Liver (tissue), 9 donors: Measurements from ENCODE around the gene BIN1. TPM values are rescaled to one million over a fixed set of nuclear protein-coding genes. Genes with fewer than 3 reads are reported as not detected.

Experiments used
- DNase-seq: peaks from one replicate; pipeline ENCODE4 v3.0.0-alpha.2; 2017; ENCODE audit warnings: low spot score
- H3K27ac ChIP-seq, 2 donors: one replicate each; pipeline ENCODE4 v1.7.0; 2013; ENCODE audit warnings: inconsistent platforms in 2 of 2, low read length in 2 of 2, control low read depth in 1 of 2, low read depth in 1 of 2, mild to moderate bottlenecking in 1 of 2
- H3K27me3 ChIP-seq, 4 donors: one replicate each; pipeline versions ENCODE4 v1.6.1 to v1.7.0; 2013; ENCODE audit warnings: low read length in 3 of 4, inconsistent platforms in 1 of 4, mild to moderate bottlenecking in 1 of 4, moderate library complexity in 1 of 4; ENCODE audit not compliant: control insufficient read depth in 4 of 4, insufficient read depth in 4 of 4
- H3K36me3 ChIP-seq, 4 donors: one replicate each; pipeline versions ENCODE4 v1.6.1 to v1.7.0; 2013; ENCODE audit warnings: low read length in 3 of 4, mild to moderate bottlenecking in 3 of 4, low read depth in 1 of 4, moderate library complexity in 1 of 4; ENCODE audit not compliant: control insufficient read depth in 4 of 4, insufficient read depth in 3 of 4
- H3K4me1 ChIP-seq, 4 donors: one replicate each; pipeline versions ENCODE4 v1.6.1 to v1.7.0; 2013; ENCODE audit warnings: low read length in 3 of 4, mild to moderate bottlenecking in 3 of 4, moderate library complexity in 1 of 4; ENCODE audit not compliant: control insufficient read depth in 4 of 4, insufficient read depth in 4 of 4
- H3K4me3 ChIP-seq, 3 donors: one replicate each; pipeline versions ENCODE4 v1.6.1 to v1.7.0; 2013; ENCODE audit warnings: low read length in 3 of 3, control low read depth in 1 of 3, low read depth in 1 of 3, mild to moderate bottlenecking in 1 of 3
- H3K9ac ChIP-seq, 2 donors: one replicate each; pipeline ENCODE4 v1.7.0; 2013; ENCODE audit warnings: low read length in 2 of 2, mild to moderate bottlenecking in 2 of 2, moderate library complexity in 2 of 2, control low read depth in 1 of 2, low read depth in 1 of 2
- H3K9me3 ChIP-seq, 4 donors: one replicate each; pipeline versions ENCODE4 v1.6.1 to v1.7.0; 2013; ENCODE audit warnings: low read length in 3 of 4; ENCODE audit not compliant: control insufficient read depth in 4 of 4
- EGR1 ChIP-seq, 2 donors: IDR thresholded peaks; 2 replicates each; pipeline ENCODE4 v1.6.1; 2016 to 2018; ENCODE audit warnings: antibody characterized with exemption in 2 of 2, low read depth in 2 of 2
- FOXA1 ChIP-seq: IDR thresholded peaks from 2 replicates; pipeline ENCODE4 v1.6.1; 2016; ENCODE audit warnings: antibody characterized with exemption
- FOXA2 ChIP-seq: IDR thresholded peaks from 2 replicates; pipeline ENCODE4 v1.6.1; 2016; ENCODE audit warnings: antibody characterized with exemption
- GABPA ChIP-seq, 2 donors: IDR thresholded peaks in 1 of 2; conservative IDR thresholded peaks in 1 of 2; 2 replicates each; pipeline ENCODE4 v1.6.1; 2016; ENCODE audit warnings: antibody characterized with exemption in 2 of 2, mild to moderate bottlenecking in 1 of 2, moderate library complexity in 1 of 2
- HNF4A ChIP-seq, 2 donors: conservative IDR thresholded peaks; 2 replicates each; pipeline ENCODE4 v1.6.1; 2016; ENCODE audit warnings: antibody characterized with exemption in 2 of 2, mild to moderate bottlenecking in 2 of 2
- HNF4G ChIP-seq: IDR thresholded peaks from 2 replicates; pipeline ENCODE4 v1.6.1; 2016; ENCODE audit warnings: antibody characterized with exemption
- JUND ChIP-seq, 2 donors: IDR thresholded peaks; 2 replicates each; pipeline ENCODE4 v1.6.1; 2016; ENCODE audit warnings: antibody characterized with exemption in 2 of 2
- NR2F2 ChIP-seq: IDR thresholded peaks from 2 replicates; pipeline ENCODE4 v1.6.1; 2016; ENCODE audit warnings: antibody characterized with exemption
- RAD21 ChIP-seq, 2 donors: IDR thresholded peaks; 2 replicates each; pipeline ENCODE4 v1.6.1; 2016; ENCODE audit warnings: antibody characterized with exemption in 2 of 2, mild to moderate bottlenecking in 2 of 2
- RXRA ChIP-seq, 2 donors: IDR thresholded peaks; 2 replicates each; pipeline ENCODE4 v1.6.1; 2017 to 2018; ENCODE audit warnings: antibody characterized with exemption in 2 of 2, mild to moderate bottlenecking in 1 of 2
- SP1 ChIP-seq: IDR thresholded peaks from 2 replicates; pipeline ENCODE4 v1.6.1; 2018; ENCODE audit warnings: antibody characterized with exemption, mild to moderate bottlenecking
- TAF1 ChIP-seq: conservative IDR thresholded peaks from 2 replicates; pipeline ENCODE4 v1.6.1; 2016; ENCODE audit warnings: antibody characterized with exemption, mild to moderate bottlenecking
- YY1 ChIP-seq: IDR thresholded peaks from 2 replicates; pipeline ENCODE4 v1.6.1; 2016; ENCODE audit warnings: antibody characterized with exemption, mild to moderate bottlenecking
- WGBS: extraction: QIAGEN DNeasy Blood & Tissue Kit; methylation state at CpG from one replicate; pipeline ENCODE4 v1.1.7; 2013; 5-methylcytosine and 5-hydroxymethylcytosine counted together
- polyA plus RNA-seq, 2 donors: library from polyadenylated mRNA; stranded (reverse) in 1 of 2; unstranded in 1 of 2; fragments of 200-250 nt in 1 of 2; fragments of >200 nt in 1 of 2; fragmentation: Nextera tagmentation in 1 of 2; extraction: Ambion mirVana in 1 of 2; gene quantifications; one replicate each; pipeline versions ENCODE4 v1.2.1 to v1.2.3, GENCODE V29; 2013 to 2015
- total RNA-seq, 2 donors: library from RNA; depleted of rRNA; stranded (reverse); fragments of >200 nt; gene quantifications; one replicate each; pipeline ENCODE4 v1.2.3, GENCODE V29; 2014
- TF ChIP-seq, protein P1 (sequence below): IDR thresholded peaks from 2 replicates; pipeline ENCODE4 v1.6.1; 2016; ENCODE audit warnings: antibody characterized with exemption, mild to moderate bottlenecking
- TF ChIP-seq, protein P2 (sequence below): IDR thresholded peaks from 2 replicates; pipeline ENCODE4 v1.6.1; 2016; ENCODE audit warnings: antibody characterized with exemption
- TF ChIP-seq, protein P3 (sequence below): IDR thresholded peaks from 2 replicates; pipeline ENCODE4 v1.6.1; 2016; ENCODE audit warnings: antibody characterized with exemption
- TF ChIP-seq, protein P4 (sequence below): fragments of 150-350 bp; IDR thresholded peaks from 2 replicates; pipeline ENCODE4 v1.5.1; 2017; ENCODE audit warnings: improper control_type of control experiment, low read depth, low read length; ENCODE audit not compliant: missing input control
- TF ChIP-seq, protein P5 (sequence below): IDR thresholded peaks from 2 replicates; pipeline ENCODE4 v1.6.1; 2016; ENCODE audit warnings: antibody characterized with exemption
- donor health status: healthy.
- donor health status: healthy.
- donor health status: healthy.
- donor health status: healthy.
- donor health status: healthy.

The BIN1 gene
- total and polyA plus RNA-seq, 4 donors, result 13.3 to 21.5 (median 15.0) TPM

DNA sequence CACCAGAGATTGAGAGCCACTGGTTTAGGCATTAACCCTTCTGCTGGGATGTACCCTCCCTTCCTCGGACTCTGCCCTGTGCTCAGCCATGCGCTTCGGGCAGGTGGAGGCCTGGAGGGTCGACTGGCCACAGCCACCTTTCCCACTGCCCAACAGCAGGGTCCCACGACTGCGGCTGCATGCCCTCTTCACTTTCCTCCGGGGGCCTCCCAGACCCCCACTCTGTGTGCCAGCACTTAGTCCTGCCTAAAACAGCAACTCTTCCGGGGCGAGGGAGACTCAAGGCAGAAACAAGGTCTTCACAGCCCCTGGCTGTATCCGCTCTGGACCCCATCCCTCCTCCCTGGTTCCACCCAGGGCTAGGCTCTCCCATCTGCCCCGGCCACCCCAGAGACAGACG lies 31.3 kb upstream of the BIN1 start:
- 86% methylated on average over 12 of the region's 12 CpGs for WGBS
- Histone ChIP-seq H3K4me3 (no peak overlapping the region), H3K9me3 (no peaks in the 10 kb centered on the region), H3K9ac (no peak overlapping the region), H3K4me1 (no peaks in the 10 kb centered on the region), H3K27ac (no peak overlapping the region), H3K27me3 (no peaks in the 10 kb centered on the region), H3K36me3 (no peaks in the 10 kb centered on the region)
- TF ChIP-seq, protein P1, sequence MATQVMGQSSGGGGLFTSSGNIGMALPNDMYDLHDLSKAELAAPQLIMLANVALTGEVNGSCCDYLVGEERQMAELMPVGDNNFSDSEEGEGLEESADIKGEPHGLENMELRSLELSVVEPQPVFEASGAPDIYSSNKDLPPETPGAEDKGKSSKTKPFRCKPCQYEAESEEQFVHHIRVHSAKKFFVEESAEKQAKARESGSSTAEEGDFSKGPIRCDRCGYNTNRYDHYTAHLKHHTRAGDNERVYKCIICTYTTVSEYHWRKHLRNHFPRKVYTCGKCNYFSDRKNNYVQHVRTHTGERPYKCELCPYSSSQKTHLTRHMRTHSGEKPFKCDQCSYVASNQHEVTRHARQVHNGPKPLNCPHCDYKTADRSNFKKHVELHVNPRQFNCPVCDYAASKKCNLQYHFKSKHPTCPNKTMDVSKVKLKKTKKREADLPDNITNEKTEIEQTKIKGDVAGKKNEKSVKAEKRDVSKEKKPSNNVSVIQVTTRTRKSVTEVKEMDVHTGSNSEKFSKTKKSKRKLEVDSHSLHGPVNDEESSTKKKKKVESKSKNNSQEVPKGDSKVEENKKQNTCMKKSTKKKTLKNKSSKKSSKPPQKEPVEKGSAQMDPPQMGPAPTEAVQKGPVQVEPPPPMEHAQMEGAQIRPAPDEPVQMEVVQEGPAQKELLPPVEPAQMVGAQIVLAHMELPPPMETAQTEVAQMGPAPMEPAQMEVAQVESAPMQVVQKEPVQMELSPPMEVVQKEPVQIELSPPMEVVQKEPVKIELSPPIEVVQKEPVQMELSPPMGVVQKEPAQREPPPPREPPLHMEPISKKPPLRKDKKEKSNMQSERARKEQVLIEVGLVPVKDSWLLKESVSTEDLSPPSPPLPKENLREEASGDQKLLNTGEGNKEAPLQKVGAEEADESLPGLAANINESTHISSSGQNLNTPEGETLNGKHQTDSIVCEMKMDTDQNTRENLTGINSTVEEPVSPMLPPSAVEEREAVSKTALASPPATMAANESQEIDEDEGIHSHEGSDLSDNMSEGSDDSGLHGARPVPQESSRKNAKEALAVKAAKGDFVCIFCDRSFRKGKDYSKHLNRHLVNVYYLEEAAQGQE, result no peak
- TF ChIP-seq HNF4A (conservative IDR thresholded peaks at IDR 0.05) (no peak), FOXA2 (no peak), JUND (IDR thresholded peaks at IDR 0.05) (no peak), RAD21 (IDR thresholded peaks at IDR 0.05) (no peak), GABPA (IDR thresholded peaks at IDR 0.05 in 1 of 2, conservative IDR thresholded peaks at IDR 0.05 in 1 of 2) (no peak), NR2F2 (no peak), SP1 (no peak), HNF4G (no peak), YY1 (no peak), EGR1 (IDR thresholded peaks at IDR 0.05; ENCODE audit: low read depth in 2 of 2) (no peak), TAF1 (no peak)
- TF ChIP-seq, protein P2, sequence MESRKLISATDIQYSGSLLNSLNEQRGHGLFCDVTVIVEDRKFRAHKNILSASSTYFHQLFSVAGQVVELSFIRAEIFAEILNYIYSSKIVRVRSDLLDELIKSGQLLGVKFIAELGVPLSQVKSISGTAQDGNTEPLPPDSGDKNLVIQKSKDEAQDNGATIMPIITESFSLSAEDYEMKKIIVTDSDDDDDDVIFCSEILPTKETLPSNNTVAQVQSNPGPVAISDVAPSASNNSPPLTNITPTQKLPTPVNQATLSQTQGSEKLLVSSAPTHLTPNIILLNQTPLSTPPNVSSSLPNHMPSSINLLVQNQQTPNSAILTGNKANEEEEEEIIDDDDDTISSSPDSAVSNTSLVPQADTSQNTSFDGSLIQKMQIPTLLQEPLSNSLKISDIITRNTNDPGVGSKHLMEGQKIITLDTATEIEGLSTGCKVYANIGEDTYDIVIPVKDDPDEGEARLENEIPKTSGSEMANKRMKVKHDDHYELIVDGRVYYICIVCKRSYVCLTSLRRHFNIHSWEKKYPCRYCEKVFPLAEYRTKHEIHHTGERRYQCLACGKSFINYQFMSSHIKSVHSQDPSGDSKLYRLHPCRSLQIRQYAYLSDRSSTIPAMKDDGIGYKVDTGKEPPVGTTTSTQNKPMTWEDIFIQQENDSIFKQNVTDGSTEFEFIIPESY, result no peak
- TF ChIP-seq, protein P3, sequence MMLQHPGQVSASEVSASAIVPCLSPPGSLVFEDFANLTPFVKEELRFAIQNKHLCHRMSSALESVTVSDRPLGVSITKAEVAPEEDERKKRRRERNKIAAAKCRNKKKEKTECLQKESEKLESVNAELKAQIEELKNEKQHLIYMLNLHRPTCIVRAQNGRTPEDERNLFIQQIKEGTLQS, result no peak
- TF ChIP-seq, protein P4, sequence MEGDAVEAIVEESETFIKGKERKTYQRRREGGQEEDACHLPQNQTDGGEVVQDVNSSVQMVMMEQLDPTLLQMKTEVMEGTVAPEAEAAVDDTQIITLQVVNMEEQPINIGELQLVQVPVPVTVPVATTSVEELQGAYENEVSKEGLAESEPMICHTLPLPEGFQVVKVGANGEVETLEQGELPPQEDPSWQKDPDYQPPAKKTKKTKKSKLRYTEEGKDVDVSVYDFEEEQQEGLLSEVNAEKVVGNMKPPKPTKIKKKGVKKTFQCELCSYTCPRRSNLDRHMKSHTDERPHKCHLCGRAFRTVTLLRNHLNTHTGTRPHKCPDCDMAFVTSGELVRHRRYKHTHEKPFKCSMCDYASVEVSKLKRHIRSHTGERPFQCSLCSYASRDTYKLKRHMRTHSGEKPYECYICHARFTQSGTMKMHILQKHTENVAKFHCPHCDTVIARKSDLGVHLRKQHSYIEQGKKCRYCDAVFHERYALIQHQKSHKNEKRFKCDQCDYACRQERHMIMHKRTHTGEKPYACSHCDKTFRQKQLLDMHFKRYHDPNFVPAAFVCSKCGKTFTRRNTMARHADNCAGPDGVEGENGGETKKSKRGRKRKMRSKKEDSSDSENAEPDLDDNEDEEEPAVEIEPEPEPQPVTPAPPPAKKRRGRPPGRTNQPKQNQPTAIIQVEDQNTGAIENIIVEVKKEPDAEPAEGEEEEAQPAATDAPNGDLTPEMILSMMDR, result no peak
- DNase-seq, result no peak

DNA sequence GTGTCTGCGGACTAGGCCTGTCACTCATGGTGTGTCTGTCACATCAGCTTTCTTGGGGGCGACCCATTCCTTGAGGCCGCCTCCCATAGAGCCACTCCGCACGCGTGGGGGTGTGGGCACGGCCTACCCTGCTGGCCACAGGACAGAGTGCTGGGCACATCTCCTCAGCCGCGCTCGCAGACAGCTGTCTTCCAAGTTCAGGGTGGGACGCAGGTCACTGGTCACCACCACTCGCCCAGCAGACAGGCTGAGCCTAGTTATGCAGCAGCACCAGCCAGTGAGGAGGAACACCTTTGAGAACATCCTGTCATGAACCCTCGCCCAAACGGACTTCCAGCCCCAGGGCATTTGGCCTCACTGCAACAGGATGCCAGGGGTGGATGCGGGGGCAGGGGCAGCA lies 30.8 kb upstream of the BIN1 start:
- Histone ChIP-seq H3K27ac (no peak overlapping the region), H3K36me3 (no peaks in the 10 kb centered on the region), H3K4me3 (no peak overlapping the region), H3K27me3 (no peaks in the 10 kb centered on the region), H3K9ac (no peak overlapping the region), H3K9me3 (no peaks in the 10 kb centered on the region), H3K4me1 (no peaks in the 10 kb centered on the region)
- DNase-seq, result no peak
- 91% methylated on average over 15 of the region's 15 CpGs for WGBS
- TF ChIP-seq GABPA (IDR thresholded peaks at IDR 0.05 in 1 of 2, conservative IDR thresholded peaks at IDR 0.05 in 1 of 2), result no peak
- TF ChIP-seq, protein P2, result no peak
- no peak for TF ChIP-seq JUND (IDR thresholded peaks at IDR 0.05)
- no peak for TF ChIP-seq HNF4G
- TF ChIP-seq FOXA1, result no peak
- TF ChIP-seq, protein P5, sequence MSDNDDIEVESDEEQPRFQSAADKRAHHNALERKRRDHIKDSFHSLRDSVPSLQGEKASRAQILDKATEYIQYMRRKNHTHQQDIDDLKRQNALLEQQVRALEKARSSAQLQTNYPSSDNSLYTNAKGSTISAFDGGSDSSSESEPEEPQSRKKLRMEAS, result no peak
- no peak for TF ChIP-seq FOXA2
- TF ChIP-seq, protein P3, result no peak
- no peak for TF ChIP-seq NR2F2
- no peak for TF ChIP-seq RXRA (IDR thresholded peaks at IDR 0.05)
- no peak for TF ChIP-seq RAD21 (IDR thresholded peaks at IDR 0.05)
- TF ChIP-seq HNF4A (conservative IDR thresholded peaks at IDR 0.05), result no peak
- no peak for TF ChIP-seq TAF1
- no peak for TF ChIP-seq YY1
- TF ChIP-seq EGR1 (IDR thresholded peaks at IDR 0.05; ENCODE audit: low read depth in 2 of 2), result no peak
